ENCODE results near the gene SNX21.

The SNX21 gene

GRCh38 chr20:45841407-45842129, 8.0 kb downstream of the SNX21 start:
- DNase-seq (ENCODE audit: low read depth) = no peak
- TF ChIP-seq CTCF (IDR thresholded peaks at IDR 0.05; ENCODE audit: insufficient read depth, low read depth, low read length, missing control alignments) = no peak
- H3K4me3 ChIP-seq (ENCODE audit: low read depth, low read length) = no peak overlapping the region

GRCh38 chr20:45842169-45842812, 8.7 kb downstream of the SNX21 start:
- no peak for TF ChIP-seq CTCF (IDR thresholded peaks at IDR 0.05; ENCODE audit: insufficient read depth, low read depth, low read length, missing control alignments)
- H3K4me3 ChIP-seq (ENCODE audit: low read depth, low read length) = no peak overlapping the region
- peak; percentile 61 for DNase-seq (ENCODE audit: low read depth)

GRCh38 chr20:45843506-45843905, 9.9 kb downstream of the SNX21 start:
- TF ChIP-seq CTCF (IDR thresholded peaks at IDR 0.05; ENCODE audit: insufficient read depth, low read depth, low read length, missing control alignments) = no peak
- no peak for DNase-seq (ENCODE audit: low read depth)
- H3K4me3 ChIP-seq (ENCODE audit: low read depth, low read length) = no peak overlapping the region

GRCh38 chr20:45845452-45845851, 11.9 kb downstream of the SNX21 start:
- TF ChIP-seq CTCF (IDR thresholded peaks at IDR 0.05; ENCODE audit: insufficient read depth, low read depth, low read length, missing control alignments) = no peak
- no peak for DNase-seq (ENCODE audit: low read depth)
- no peak overlapping the region for H3K4me3 ChIP-seq (ENCODE audit: low read depth, low read length)

- DNase-seq (ENCODE audit: low read depth) = no peak
- no peak for TF ChIP-seq CTCF (IDR thresholded peaks at IDR 0.05; ENCODE audit: insufficient read depth, low read depth, low read length, missing control alignments)
- no peak overlapping the region for H3K4me3 ChIP-seq (ENCODE audit: low read depth, low read length)
These were observed 14.8 kb downstream of the SNX21 start for GRCh38 chr20:45848421-45848820.

GRCh38 chr20:45848969-45849582, 15.5 kb downstream of the SNX21 start:
- no peak for DNase-seq (ENCODE audit: low read depth)
- no peak for TF ChIP-seq CTCF (IDR thresholded peaks at IDR 0.05; ENCODE audit: insufficient read depth, low read depth, low read length, missing control alignments)
- no peak overlapping the region for H3K4me3 ChIP-seq (ENCODE audit: low read depth, low read length)
